Mucosa of stomach (tissue), 1 donor: Measurements from ENCODE around the gene BTBD7.

Experiments
- H3K27me3 ChIP-seq: one replicate; pipeline ENCODE4 v1.7.0; 2013; ENCODE audit warnings: mild to moderate bottlenecking, low read length; ENCODE audit not compliant: control insufficient read depth, insufficient read depth
- H3K36me3 ChIP-seq: one replicate; pipeline ENCODE4 v1.7.0; 2013; ENCODE audit warnings: low read length; ENCODE audit not compliant: control insufficient read depth, insufficient read depth
- H3K4me1 ChIP-seq: one replicate; pipeline ENCODE4 v1.7.0; 2013; ENCODE audit warnings: mild to moderate bottlenecking, low read length; ENCODE audit not compliant: control insufficient read depth, insufficient read depth
- H3K4me3 ChIP-seq: one replicate; pipeline ENCODE4 v1.7.0; 2013; ENCODE audit warnings: low read length
- H3K9ac ChIP-seq: one replicate; pipeline ENCODE4 v1.7.0; 2013; ENCODE audit warnings: mild to moderate bottlenecking, low read length, moderate library complexity
- H3K9me3 ChIP-seq: one replicate; pipeline ENCODE4 v1.7.0; 2013; ENCODE audit warnings: mild to moderate bottlenecking, low read length, moderate library complexity; ENCODE audit not compliant: control insufficient read depth
- donor health status: Pancreatic carcinoma.

Gene BTBD7

DNA sequence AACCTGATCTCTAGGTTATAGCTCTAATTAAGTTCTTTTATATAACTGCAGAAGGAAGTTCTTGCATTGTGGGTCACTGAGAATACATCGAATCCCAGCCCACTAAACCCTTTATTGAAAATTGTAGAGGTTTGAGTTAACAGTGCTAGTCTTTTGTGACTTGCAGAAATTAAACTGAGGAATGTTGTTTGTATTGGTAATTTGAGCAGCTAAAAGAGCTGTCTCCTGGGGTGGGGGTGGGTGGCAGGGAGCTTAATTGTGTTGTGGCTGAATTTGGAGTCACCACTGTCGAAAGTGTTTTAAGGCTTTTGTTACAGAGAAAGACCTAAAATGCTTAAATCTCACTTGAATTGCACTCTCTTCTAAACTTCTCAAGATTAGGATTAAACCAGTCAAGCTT, 11.0 kb upstream of the BTBD7 start:
- no peak overlapping the region for H3K4me3 ChIP-seq
- H3K27me3 ChIP-seq, result no peaks in the 10 kb centered on the region
- H3K9ac ChIP-seq, result no peak overlapping the region
- no peaks in the 10 kb centered on the region for H3K9me3 ChIP-seq
- H3K4me1 ChIP-seq, result no peaks in the 10 kb centered on the region
- no peaks in the 10 kb centered on the region for H3K36me3 ChIP-seq

DNA sequence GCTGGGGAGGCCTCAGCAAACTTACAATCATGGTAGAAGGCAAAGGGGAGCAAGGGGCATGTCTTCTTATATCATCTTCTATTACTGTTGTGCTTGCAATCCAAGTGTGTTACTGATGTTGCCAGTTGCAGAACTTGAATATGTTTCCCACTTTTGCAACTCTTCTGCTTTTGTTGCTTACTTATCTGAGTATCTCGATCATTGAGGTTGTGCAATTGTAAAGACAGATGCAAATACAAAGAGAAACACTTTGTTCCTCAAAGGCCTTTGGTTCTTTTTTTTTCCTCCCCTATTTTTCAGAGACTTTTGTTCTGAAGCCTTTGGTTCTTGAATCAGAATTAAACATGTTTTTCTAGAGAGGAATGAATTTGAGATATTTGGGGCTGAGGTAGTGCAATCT, 10.4 kb upstream of the BTBD7 start:
- Histone ChIP-seq H3K27me3 (no peaks in the 10 kb centered on the region), H3K4me3 (no peak overlapping the region), H3K4me1 (no peaks in the 10 kb centered on the region), H3K36me3 (no peaks in the 10 kb centered on the region), H3K9ac (no peak overlapping the region), H3K9me3 (no peaks in the 10 kb centered on the region)

DNA sequence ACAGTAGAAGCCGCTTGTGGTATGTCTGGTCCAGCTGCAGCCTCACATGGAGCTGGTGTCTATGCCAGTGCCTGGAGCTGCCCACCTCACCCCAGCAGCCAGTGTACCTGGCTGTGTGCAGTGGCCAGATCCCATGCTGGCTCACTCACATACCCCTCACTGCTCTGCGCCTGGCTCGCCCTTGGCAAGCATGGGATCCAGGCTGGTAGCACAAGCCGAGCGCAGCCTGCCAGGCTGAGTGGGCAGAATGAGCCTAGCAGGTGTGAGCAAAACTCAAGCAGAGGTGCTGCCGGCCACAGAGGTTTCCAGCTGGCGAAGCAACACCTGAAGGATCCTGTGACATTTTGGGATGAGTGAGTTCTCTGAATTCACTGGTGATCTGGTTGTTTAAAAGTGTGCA, 5.0 kb upstream of the BTBD7 start:
- H3K4me3 ChIP-seq, result no peak overlapping the region
- H3K36me3 ChIP-seq, result no peaks in the 10 kb centered on the region
- no peaks in the 10 kb centered on the region for H3K9me3 ChIP-seq
- H3K27me3 ChIP-seq, result no peaks in the 10 kb centered on the region
- H3K9ac ChIP-seq, result no peak overlapping the region
- peaks cover 7% of the 10 kb centered on the region for H3K4me1 ChIP-seq

DNA sequence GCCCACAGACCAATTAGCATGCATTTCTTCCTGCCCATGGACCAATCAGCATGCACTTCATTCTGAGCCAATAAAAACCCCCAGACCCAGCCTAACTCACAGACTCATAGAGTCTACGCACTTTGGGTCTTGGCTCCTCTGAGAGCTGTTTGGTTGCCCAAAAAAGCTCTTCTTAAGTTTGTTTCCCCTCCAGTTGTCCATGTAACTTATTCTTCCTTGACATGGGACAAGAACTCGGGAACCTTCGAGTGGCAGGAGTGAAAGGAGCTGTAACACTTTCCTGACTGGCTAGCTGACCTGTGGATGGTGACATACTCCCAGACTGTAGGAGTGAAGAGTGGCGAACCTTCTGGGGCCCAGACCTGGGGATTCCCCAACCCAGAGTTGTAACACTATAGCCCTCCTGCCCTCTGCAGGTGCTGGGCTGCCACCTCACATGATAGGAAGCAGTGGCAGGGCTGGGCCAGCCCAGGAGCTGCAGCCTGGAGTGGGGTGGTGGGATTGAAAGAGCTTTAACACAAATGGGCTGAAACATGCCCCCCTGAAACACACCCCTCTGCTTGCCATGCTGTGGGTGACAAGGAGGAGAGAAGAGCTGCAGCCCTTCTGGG, 4.4 kb upstream of the BTBD7 start:
- H3K27me3 ChIP-seq, result no peaks in the 10 kb centered on the region
- H3K36me3 ChIP-seq, result no peaks in the 10 kb centered on the region
- H3K9ac ChIP-seq, result no peak overlapping the region
- peaks cover 7% of the 10 kb centered on the region for H3K4me1 ChIP-seq
- no peak overlapping the region for H3K4me3 ChIP-seq
- H3K9me3 ChIP-seq, result no peaks in the 10 kb centered on the region

DNA sequence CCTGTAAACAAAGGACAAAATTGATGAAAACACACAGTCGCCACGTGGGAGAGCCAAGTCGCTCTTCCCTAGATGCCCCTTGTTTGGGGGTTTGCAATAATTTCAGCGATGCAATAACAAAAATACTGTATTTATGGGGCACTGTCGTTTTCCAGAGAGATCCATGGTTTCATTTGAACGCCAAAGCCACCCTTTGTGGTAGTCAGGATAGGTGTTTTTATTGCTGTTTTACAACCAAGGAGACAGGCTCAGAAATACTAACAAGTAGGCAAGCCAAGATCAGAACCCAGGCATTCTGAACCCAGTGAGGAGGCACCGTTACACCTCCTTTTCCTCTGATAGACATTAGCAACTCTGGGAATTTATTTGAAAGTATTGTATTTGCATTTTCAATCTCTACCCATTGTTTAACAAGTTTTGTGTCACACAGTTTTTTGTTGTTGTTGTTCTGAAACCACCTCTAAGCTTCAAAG, 831 bp upstream of the BTBD7 start:
- no peaks in the 10 kb centered on the region for H3K36me3 ChIP-seq
- H3K27me3 ChIP-seq, result no peaks in the 10 kb centered on the region
- H3K9ac ChIP-seq, result peak overlapping the region; percentile 80
- H3K4me3 ChIP-seq, result peak overlapping the region; percentile 80
- peaks cover 16% of the 10 kb centered on the region for H3K4me1 ChIP-seq
- no peaks in the 10 kb centered on the region for H3K9me3 ChIP-seq

DNA sequence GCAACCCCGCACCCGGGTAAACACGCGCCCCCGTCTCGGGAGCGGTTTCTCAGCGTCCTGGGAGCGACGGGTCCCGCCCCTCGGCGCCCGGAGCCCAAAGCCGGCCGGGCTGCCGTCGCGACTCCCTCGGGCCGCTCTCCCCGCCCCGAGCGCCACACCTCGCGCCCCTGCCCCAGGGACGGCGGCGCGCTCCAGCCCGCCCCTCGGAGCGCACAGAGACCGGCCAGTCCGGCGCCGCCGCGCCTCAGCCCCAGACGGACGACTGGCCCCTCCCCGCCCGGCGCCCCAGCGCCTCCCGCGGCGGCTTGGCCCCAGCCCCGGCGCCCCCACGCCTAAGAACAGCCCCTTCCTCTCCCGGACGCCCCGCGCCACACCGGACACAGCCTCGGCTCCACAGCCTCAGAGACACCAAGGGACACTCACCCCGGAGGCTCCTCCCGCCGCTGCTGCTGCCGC, 411 bp downstream of the BTBD7 start:
- Histone ChIP-seq H3K4me3 (peak overlapping the region; percentile 68), H3K9me3 (no peaks in the 10 kb centered on the region), H3K36me3 (no peaks in the 10 kb centered on the region), H3K9ac (peak overlapping the region; percentile 80), H3K4me1 (peaks cover 16% of the 10 kb centered on the region), H3K27me3 (no peaks in the 10 kb centered on the region)

DNA sequence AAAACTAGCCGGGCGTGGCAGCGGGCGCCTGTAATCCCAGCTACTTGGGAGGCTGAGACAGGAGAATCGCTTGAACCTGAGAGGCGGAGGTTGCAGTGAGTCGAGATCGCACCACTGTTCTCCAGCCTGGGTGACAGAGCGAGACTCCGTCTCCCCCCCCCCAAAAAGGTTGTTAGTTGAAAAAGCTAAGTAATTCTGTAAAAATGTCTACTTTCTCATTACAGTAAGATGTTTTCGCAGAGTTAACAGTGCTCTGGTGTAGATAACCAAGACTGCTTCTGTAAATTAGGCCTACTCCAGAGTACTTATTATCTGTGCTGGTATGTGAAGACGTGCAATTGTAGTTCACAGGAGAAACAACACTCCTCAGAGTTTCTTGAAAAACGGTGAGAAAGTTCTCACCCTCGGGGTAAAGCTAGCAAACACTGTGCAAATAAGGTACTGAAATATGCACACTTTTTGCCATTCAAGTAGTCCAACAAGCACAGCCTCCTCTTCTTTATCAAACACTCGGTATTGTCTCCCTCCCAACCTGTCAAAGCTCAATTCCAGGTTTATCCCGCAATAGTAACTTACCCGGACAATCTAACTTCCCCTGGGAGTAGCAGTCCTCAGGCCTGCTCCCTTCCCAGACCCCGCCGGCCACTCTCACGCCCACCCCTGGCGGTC, 974 bp downstream of the BTBD7 start:
- Histone ChIP-seq H3K9me3 (no peaks in the 10 kb centered on the region), H3K9ac (peak overlapping the region; percentile 80), H3K27me3 (no peaks in the 10 kb centered on the region), H3K4me3 (peak overlapping the region; percentile 68), H3K36me3 (no peaks in the 10 kb centered on the region), H3K4me1 (peaks cover 16% of the 10 kb centered on the region)

DNA sequence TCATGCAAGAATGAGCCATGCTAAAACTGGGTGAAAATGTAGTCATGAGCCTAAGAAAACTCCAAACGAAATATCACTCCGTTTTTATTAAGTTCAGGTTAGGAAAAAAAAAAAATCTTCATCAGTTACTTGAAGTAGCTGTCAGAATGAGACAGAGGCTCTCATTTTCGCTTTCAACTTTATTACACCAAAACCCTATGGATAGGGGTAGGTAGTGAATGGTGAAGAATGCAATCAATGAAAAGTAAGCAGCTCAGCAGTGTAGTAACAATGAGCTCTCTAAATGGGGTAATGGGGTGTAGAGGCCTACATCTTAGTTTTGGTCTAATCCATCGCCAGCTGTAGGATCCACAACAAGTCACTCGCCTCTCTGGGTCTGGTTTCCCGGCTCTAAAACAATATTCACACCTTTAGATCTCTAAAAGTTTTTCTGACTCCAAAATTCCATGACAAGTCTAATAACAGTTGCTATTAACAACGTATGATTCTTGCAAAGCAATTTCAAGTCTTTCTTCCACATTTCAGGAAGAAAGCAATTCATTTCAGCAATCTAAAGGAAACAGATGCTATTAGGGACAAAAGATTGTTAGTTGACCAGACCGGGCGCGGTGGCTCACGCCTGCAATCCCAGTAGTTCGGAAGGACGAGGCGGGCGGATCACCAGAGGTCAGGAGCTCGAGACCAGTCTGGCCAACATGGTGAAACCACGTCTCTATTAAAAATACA, 1.7 kb downstream of the BTBD7 start:
- peak overlapping the region; percentile 80 for H3K9ac ChIP-seq
- peak overlapping the region; percentile 68 for H3K4me3 ChIP-seq
- H3K9me3 ChIP-seq, result no peaks in the 10 kb centered on the region
- peaks cover 16% of the 10 kb centered on the region for H3K4me1 ChIP-seq
- no peaks in the 10 kb centered on the region for H3K36me3 ChIP-seq
- H3K27me3 ChIP-seq, result no peaks in the 10 kb centered on the region

DNA sequence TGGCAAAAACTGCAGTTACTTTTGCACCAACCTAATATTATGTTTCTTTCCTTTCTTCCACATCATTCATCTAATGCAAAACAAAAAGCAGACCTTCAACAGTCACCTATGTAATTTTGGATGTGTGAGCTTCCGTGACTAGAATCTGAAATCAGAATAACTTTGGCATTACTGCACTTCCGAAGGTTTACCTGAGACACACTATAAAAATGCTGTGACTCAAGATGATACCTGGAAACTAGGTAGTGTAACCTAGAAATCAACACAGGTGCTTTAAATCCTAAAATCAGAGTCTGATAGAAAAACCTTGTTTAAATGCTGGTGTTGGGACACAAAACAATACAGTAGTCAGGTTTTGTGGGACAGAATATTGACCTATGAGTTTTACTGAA, 2.2 kb downstream of the BTBD7 start:
- no peaks in the 10 kb centered on the region for H3K9me3 ChIP-seq
- H3K4me3 ChIP-seq, result no peak overlapping the region
- no peak overlapping the region for H3K9ac ChIP-seq
- peaks cover 16% of the 10 kb centered on the region for H3K4me1 ChIP-seq
- no peaks in the 10 kb centered on the region for H3K27me3 ChIP-seq
- no peaks in the 10 kb centered on the region for H3K36me3 ChIP-seq

DNA sequence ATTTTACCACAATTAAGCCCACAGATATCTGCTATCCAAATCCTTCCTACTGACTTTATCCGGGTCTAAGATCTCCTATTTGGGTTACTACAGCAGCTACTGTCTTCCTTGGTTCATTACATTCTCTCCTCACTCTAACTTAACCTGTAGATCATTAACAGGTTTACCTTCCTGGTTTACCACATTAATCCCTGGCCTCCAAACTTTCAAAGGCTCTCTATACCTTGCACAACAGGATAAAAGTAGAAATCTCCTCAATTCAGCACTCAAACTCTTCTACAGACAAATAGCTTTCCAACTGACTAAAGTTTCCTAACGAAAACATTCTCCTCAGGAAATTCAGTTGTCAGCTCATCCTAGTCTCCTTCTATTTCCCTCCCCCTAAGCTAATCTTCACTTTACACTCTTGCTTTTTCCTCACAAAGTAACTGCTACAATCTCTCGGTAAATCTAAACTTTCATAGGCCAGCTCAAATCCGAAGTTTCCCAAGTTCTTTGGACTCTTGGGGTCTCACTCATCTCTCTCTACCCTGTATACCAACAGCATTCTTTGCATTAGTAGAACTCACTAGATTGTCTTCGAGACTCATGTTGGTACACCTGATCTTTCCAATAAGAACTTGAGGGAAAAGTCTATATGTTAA, 2.7 kb downstream of the BTBD7 start:
- Histone ChIP-seq H3K4me1 (peaks cover 16% of the 10 kb centered on the region), H3K4me3 (no peak overlapping the region), H3K27me3 (no peaks in the 10 kb centered on the region), H3K9ac (no peak overlapping the region), H3K9me3 (no peaks in the 10 kb centered on the region), H3K36me3 (no peaks in the 10 kb centered on the region)

DNA sequence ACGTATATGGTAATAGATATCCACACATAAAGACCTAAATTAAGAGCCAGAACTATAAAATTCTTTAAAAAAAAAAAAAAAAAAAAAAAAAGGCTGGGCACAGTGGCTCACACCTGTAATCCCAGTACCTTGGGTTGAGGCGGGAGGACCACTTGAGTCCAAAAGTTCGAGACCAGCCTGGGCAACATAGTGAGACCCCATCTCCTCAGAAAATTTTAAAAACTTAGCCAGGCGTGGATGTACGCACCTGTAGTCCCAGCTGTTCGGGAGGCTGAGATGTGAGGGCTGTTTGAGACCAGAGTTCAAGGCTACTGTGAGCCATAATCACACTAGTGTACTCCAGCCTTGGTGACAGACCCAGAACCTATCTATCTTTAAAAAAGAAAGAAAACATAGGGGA, 4.3 kb downstream of the BTBD7 start:
- no peaks in the 10 kb centered on the region for H3K27me3 ChIP-seq
- no peaks in the 10 kb centered on the region for H3K9me3 ChIP-seq
- peaks cover 11% of the 10 kb centered on the region for H3K4me1 ChIP-seq
- H3K9ac ChIP-seq, result no peak overlapping the region
- H3K36me3 ChIP-seq, result no peaks in the 10 kb centered on the region
- no peak overlapping the region for H3K4me3 ChIP-seq

DNA sequence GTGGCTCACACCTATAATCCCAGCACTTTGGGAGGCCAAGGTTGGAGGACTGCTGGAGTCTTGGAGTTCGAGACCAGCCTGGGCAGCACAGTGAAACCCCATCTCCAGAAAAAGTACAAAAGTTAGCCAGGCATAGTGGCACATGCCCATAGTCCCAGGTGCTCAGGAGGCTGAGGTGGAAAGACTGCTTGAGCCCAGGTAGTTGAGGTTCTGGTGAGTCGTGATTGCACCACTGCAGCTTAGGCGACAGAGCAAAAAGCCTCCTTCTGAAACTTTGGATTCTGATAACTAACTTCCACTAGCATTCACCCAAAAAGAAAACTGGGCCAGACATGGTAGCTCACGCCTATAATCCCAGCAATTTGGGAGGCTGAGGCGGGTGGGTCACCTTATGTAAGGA, 6.6 kb downstream of the BTBD7 start:
- Histone ChIP-seq H3K27me3 (no peaks in the 10 kb centered on the region), H3K9ac (no peak overlapping the region), H3K4me1 (peaks cover 12% of the 10 kb centered on the region), H3K36me3 (no peaks in the 10 kb centered on the region), H3K9me3 (no peaks in the 10 kb centered on the region), H3K4me3 (no peak overlapping the region)
